Neural crest cell (in vitro differentiated cells): ENCODE data around the gene FOXF1. TPM values are rescaled to one million over a fixed set of nuclear protein-coding genes. Genes with fewer than 3 reads are reported as not detected.
A peak's percentile ranks its signal among the peaks of the same experiment; 100 is the strongest.

Source experiments
- DNase-seq: peaks from one replicate; pipeline ENCODE4 v3.0.0; 2021; ENCODE audit warnings: low read depth, mixed read lengths, low spot score
- H3K27ac Mint-ChIP-seq: one replicate; pipeline ENCODE4 v1.8.0; 2021; ENCODE audit warnings: mild to moderate bottlenecking, mixed read lengths; ENCODE audit not compliant: unreplicated experiment
- H3K27me3 Mint-ChIP-seq: 2 replicates; pipeline ENCODE4 v1.8.0; 2021; ENCODE audit warnings: low read depth, mild to moderate bottlenecking, mixed read lengths
- H3K36me3 Mint-ChIP-seq: 2 replicates; pipeline ENCODE4 v1.8.0; 2021; ENCODE audit warnings: low read depth, mild to moderate bottlenecking, mixed read lengths
- H3K4me1 Mint-ChIP-seq: 2 replicates; pipeline ENCODE4 v1.8.0; 2021; ENCODE audit warnings: mixed read lengths
- H3K4me3 Mint-ChIP-seq: one replicate; pipeline ENCODE4 v1.8.0; 2021; ENCODE audit warnings: mild to moderate bottlenecking, mixed read lengths
- H3K9me3 Mint-ChIP-seq: 2 replicates; pipeline ENCODE4 v1.8.0; 2021; ENCODE audit warnings: mixed read lengths
- CTCF ChIP-seq: fragments of 200-600 bp; sonication (generic); conservative IDR thresholded peaks from 2 replicates; pipeline ENCODE4 v1.5.0; 2021; ENCODE audit warnings: antibody characterized with exemption, mild to moderate bottlenecking
- total RNA-seq: library from RNA; stranded (reverse); gene quantifications from 2 replicates; pipeline ENCODE4 v1.2.1, GENCODE V29; 2021

The FOXF1 gene
- total RNA-seq, 1 donor from 2014 or later, result not detected

- H3K36me3 Mint-ChIP-seq, result no peaks in the 10 kb centered on the region
- no peak overlapping the region for H3K27ac Mint-ChIP-seq
- peak overlapping the region; percentile 47 for H3K4me3 Mint-ChIP-seq
- peaks cover 33% of the 10 kb centered on the region for H3K4me1 Mint-ChIP-seq
- TF ChIP-seq CTCF, result no peak
- no peak for DNase-seq
- peaks cover 99% of the 10 kb centered on the region for H3K27me3 Mint-ChIP-seq
- H3K9me3 Mint-ChIP-seq, result no peaks in the 10 kb centered on the region
These were observed 14.5 kb upstream of the FOXF1 start for GRCh38 chr16:86495756-86496261.

GRCh38 chr16:86496262-86496928 is 13.9 kb upstream of the FOXF1 start:
- TF ChIP-seq CTCF, result no peak
- Mint-ChIP-seq H3K4me3 (peak overlapping the region; percentile 47), H3K4me1 (peaks cover 27% of the 10 kb centered on the region), H3K9me3 (no peaks in the 10 kb centered on the region), H3K27me3 (peaks cover 99% of the 10 kb centered on the region), H3K27ac (no peak overlapping the region), H3K36me3 (no peaks in the 10 kb centered on the region)
- no peak for DNase-seq

- no peak for DNase-seq
- Mint-ChIP-seq H3K27me3 (peaks cover 99% of the 10 kb centered on the region), H3K27ac (no peak overlapping the region), H3K4me3 (no peak overlapping the region), H3K9me3 (no peaks in the 10 kb centered on the region), H3K4me1 (peaks cover 21% of the 10 kb centered on the region), H3K36me3 (no peaks in the 10 kb centered on the region)
- no peak for TF ChIP-seq CTCF
These were observed 13.3 kb upstream of the FOXF1 start for GRCh38 chr16:86496929-86497461.

- H3K36me3 Mint-ChIP-seq, result no peaks in the 10 kb centered on the region
- DNase-seq, result no peak
- peaks cover 99% of the 10 kb centered on the region for H3K27me3 Mint-ChIP-seq
- TF ChIP-seq CTCF, result no peak
- no peaks in the 10 kb centered on the region for H3K9me3 Mint-ChIP-seq
- H3K4me3 Mint-ChIP-seq, result no peak overlapping the region
- H3K4me1 Mint-ChIP-seq, result peaks cover 16% of the 10 kb centered on the region
- no peak overlapping the region for H3K27ac Mint-ChIP-seq
These were observed 12.7 kb upstream of the FOXF1 start for GRCh38 chr16:86497551-86498021.

- peaks cover 16% of the 10 kb centered on the region for H3K4me1 Mint-ChIP-seq
- H3K27me3 Mint-ChIP-seq, result peaks cover 99% of the 10 kb centered on the region
- no peak for DNase-seq
These were observed 12.1 kb upstream of the FOXF1 start for GRCh38 chr16:86498155-86498670.

More at GRCh38 chr16:86498155-86498670, 12.1 kb upstream of the FOXF1 start:
- Mint-ChIP-seq H3K36me3 (no peaks in the 10 kb centered on the region), H3K27ac (no peak overlapping the region), H3K9me3 (no peaks in the 10 kb centered on the region), H3K4me3 (no peak overlapping the region)
- peak; percentile 16 for TF ChIP-seq CTCF
